Measurements from ENCODE around the gene SHROOM3.

SHROOM3 gene

GRCh38 chr4:76543378-76543777 is 108.3 kb downstream of the SHROOM3 start:
- no peak overlapping the region for H3K4me3 ChIP-seq (ENCODE audit: low read depth, low read length)
- no peak for DNase-seq (ENCODE audit: low read depth)
- TF ChIP-seq, protein P1, sequence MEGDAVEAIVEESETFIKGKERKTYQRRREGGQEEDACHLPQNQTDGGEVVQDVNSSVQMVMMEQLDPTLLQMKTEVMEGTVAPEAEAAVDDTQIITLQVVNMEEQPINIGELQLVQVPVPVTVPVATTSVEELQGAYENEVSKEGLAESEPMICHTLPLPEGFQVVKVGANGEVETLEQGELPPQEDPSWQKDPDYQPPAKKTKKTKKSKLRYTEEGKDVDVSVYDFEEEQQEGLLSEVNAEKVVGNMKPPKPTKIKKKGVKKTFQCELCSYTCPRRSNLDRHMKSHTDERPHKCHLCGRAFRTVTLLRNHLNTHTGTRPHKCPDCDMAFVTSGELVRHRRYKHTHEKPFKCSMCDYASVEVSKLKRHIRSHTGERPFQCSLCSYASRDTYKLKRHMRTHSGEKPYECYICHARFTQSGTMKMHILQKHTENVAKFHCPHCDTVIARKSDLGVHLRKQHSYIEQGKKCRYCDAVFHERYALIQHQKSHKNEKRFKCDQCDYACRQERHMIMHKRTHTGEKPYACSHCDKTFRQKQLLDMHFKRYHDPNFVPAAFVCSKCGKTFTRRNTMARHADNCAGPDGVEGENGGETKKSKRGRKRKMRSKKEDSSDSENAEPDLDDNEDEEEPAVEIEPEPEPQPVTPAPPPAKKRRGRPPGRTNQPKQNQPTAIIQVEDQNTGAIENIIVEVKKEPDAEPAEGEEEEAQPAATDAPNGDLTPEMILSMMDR (IDR thresholded peaks at IDR 0.05; ENCODE audit: insufficient read depth, low read depth, low read length, missing control alignments): no peak

DNA sequence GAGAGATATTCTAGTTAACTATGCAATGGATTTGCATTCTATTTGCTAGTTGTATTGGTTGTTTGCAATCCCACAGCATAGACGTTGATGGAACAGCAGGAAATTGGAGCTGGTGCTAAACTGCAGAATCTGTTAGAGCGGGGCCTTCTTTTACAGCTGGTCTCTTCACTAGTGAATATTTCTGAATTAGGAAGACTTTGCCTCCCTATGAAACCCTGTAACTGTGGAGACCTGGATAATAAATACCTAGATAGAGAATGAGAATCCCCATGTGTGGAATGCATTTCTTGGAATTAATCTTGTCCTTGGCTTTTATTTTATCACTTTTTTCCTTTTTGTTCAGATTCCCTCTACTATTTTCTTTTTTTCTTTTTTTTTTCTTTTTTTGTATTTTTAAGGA is 109.7 kb downstream of the SHROOM3 start:
- no peak overlapping the region for H3K4me3 ChIP-seq (ENCODE audit: low read depth, low read length)
- DNase-seq (ENCODE audit: low read depth): no peak
- TF ChIP-seq, protein P1 (IDR thresholded peaks at IDR 0.05; ENCODE audit: insufficient read depth, low read depth, low read length, missing control alignments): no peak

GRCh38 chr4:76545226-76545884 is 110.3 kb downstream of the SHROOM3 start:
- H3K4me3 ChIP-seq (ENCODE audit: low read depth, low read length): no peak overlapping the region
- peak; percentile 28 for DNase-seq (ENCODE audit: low read depth)
- TF ChIP-seq, protein P1 (IDR thresholded peaks at IDR 0.05; ENCODE audit: insufficient read depth, low read depth, low read length, missing control alignments): no peak

GRCh38 chr4:76546327-76546726 is 111.3 kb downstream of the SHROOM3 start:
- H3K4me3 ChIP-seq (ENCODE audit: low read depth, low read length): no peak overlapping the region
- TF ChIP-seq, protein P1 (IDR thresholded peaks at IDR 0.05; ENCODE audit: insufficient read depth, low read depth, low read length, missing control alignments): no peak
- DNase-seq (ENCODE audit: low read depth): no peak

GRCh38 chr4:76546759-76547742 is 112.0 kb downstream of the SHROOM3 start:
- TF ChIP-seq, protein P1 (IDR thresholded peaks at IDR 0.05; ENCODE audit: insufficient read depth, low read depth, low read length, missing control alignments): no peak
- H3K4me3 ChIP-seq (ENCODE audit: low read depth, low read length): no peak overlapping the region
- DNase-seq (ENCODE audit: low read depth): no peak

- DNase-seq (ENCODE audit: low read depth): no peak
- no peak overlapping the region for H3K4me3 ChIP-seq (ENCODE audit: low read depth, low read length)
- TF ChIP-seq, protein P1 (IDR thresholded peaks at IDR 0.05; ENCODE audit: insufficient read depth, low read depth, low read length, missing control alignments): no peak
Observed at GRCh38 chr4:76548704-76549103, 113.7 kb downstream of the SHROOM3 start.
